PC-3 (cell line): ENCODE measurements around the gene TEFM. TPM values are rescaled to one million over a fixed set of nuclear protein-coding genes. Genes with fewer than 3 reads are reported as not detected.

Source experiments
- ATAC-seq: fragments of 200-7000 bp; cut with Tn5 transposase; 2 replicates; pipeline ENCODE4 v1.9.1; 2020; ENCODE audit warnings: mild to moderate bottlenecking, moderate library complexity
- BruUV-seq: library from RNA; stranded (reverse); fragments of 400-500 nt; replicated peaks from 2 replicates; lab custom pipeline; 2021; lab: Mats Ljungman, UMichigan
- CTCF ChIA-PET: fragments of 300-600 bp; sonication (Branson Sonifier 250); formaldehyde crosslinking; loops from one replicate; lab custom pipeline; 2022; ENCODE audit warnings: antibody characterized with exemption; lab: Charles Lee
- POLR2A ChIA-PET: fragments of 300-600 bp; sonication (Branson Sonifier 250); formaldehyde crosslinking; loops from one replicate; lab custom pipeline; 2022; ENCODE audit warnings: antibody characterized with exemption; ENCODE audit not compliant: unreplicated experiment; lab: Charles Lee
- DNase-seq: peaks from one replicate; pipeline ENCODE4 v3.0.0-alpha.2; 2015
- H2AFZ ChIP-seq: fragments of 300-600 bp; sonication (generic); 2 replicates; pipeline ENCODE4 v1.6.0; 2016; ENCODE audit warnings: antibody characterized with exemption, low read length
- H3F3A ChIP-seq: fragments of 300-600 bp; sonication (generic); one replicate; pipeline ENCODE4 v1.6.0; 2017; ENCODE audit warnings: antibody characterized with exemption, low read length, control low read depth, mild to moderate bottlenecking; ENCODE audit not compliant: unreplicated experiment
- H3K27ac ChIP-seq: fragments of 300-600 bp; sonication (generic); 2 replicates; pipeline ENCODE4 v1.5.1; 2016; ENCODE audit warnings: mild to moderate bottlenecking, low read length
- H3K27me3 ChIP-seq: fragments of 300-600 bp; sonication (generic); 2 replicates; pipeline ENCODE4 v1.6.1; 2016; ENCODE audit warnings: low read length, mixed read lengths
- H3K36me3 ChIP-seq: fragments of 300-600 bp; sonication (generic); 2 replicates; pipeline ENCODE4 v1.6.1; 2016; ENCODE audit warnings: low read depth, mixed run types, low read length, mixed read lengths
- H3K4me1 ChIP-seq: fragments of 300-600 bp; sonication (generic); 2 replicates; pipeline ENCODE4 v1.5.1; 2016; ENCODE audit warnings: low read length; ENCODE audit not compliant: insufficient read depth
- H3K4me2 ChIP-seq: fragments of 300-600 bp; sonication (generic); 2 replicates; pipeline ENCODE4 v1.6.0; 2016; ENCODE audit warnings: low read length
- H3K4me3 ChIP-seq: fragments of 300-600 bp; sonication (generic); 2 replicates; pipeline ENCODE4 v1.5.1; 2016; ENCODE audit warnings: mild to moderate bottlenecking, low read length, mixed read lengths
- H3K79me2 ChIP-seq: fragments of 300-600 bp; sonication (generic); 2 replicates; pipeline ENCODE4 v1.6.1; 2017; ENCODE audit warnings: low read length, mixed read lengths
- H3K9ac ChIP-seq: fragments of 300-600 bp; sonication (generic); 2 replicates; pipeline ENCODE4 v1.6.0; 2016; ENCODE audit warnings: mild to moderate bottlenecking, low read length
- H3K9me2 ChIP-seq: fragments of 300-600 bp; sonication (generic); replicated peaks from 2 replicates; pipeline ENCODE4 v1.6.1; 2016; ENCODE audit warnings: mixed run types, low read length, mixed read lengths
- H3K9me3 ChIP-seq: fragments of 300-600 bp; sonication (generic); 2 replicates; pipeline ENCODE4 v1.6.1; 2016; ENCODE audit warnings: low read length, mixed read lengths
- H4K20me1 ChIP-seq: fragments of 300-600 bp; sonication (generic); 2 replicates; pipeline ENCODE4 v1.6.1; 2016; ENCODE audit warnings: low read length, mixed read lengths
- EZH2 ChIP-seq: fragments of 300-600 bp; sonication (generic); IDR thresholded peaks from one replicate; pipeline ENCODE4 v1.6.1; 2017; ENCODE audit warnings: antibody characterized with exemption, mild to moderate bottlenecking, low read length; ENCODE audit not compliant: unreplicated experiment
- EZH2phosphoT487 ChIP-seq: fragments of 300-600 bp; sonication (generic); IDR thresholded peaks from 2 replicates; pipeline ENCODE4 v1.6.1; 2018; ENCODE audit warnings: mild to moderate bottlenecking, antibody characterized with exemption, low read length, borderline replicate concordance
- intact Hi-C: fragments of 100-400 bp; cut with micrococcal nuclease; formaldehyde crosslinking; loops from 2 replicates; pipeline ENCODE4 v1.9.0; 2023
- total RNA-seq: library from RNA; depleted of rRNA; stranded (reverse); fragments of >200 nt; gene quantifications from 2 replicates; pipeline ENCODE4 v1.2.3, GENCODE V29; 2014; rRNA removed
- TF ChIP-seq, protein P1 (sequence below): fragments of 300-600 bp; sonication (generic); conservative IDR thresholded peaks from 2 replicates; pipeline ENCODE4 v1.5.1; 2017; ENCODE audit warnings: antibody characterized with exemption, low read depth, mild to moderate bottlenecking, low read length

Gene TEFM
- total RNA-seq, 1 experiment from 2014 or later, result 11.3 TPM

- no peaks in the 10 kb centered on the region for H4K20me1 ChIP-seq
- H3F3A ChIP-seq, result no peaks in the 10 kb centered on the region
- H3K9me3 ChIP-seq, result no peaks in the 10 kb centered on the region
- TF ChIP-seq EZH2 (no peak), EZH2phosphoT487 (no peak)
- TF ChIP-seq, protein P1, sequence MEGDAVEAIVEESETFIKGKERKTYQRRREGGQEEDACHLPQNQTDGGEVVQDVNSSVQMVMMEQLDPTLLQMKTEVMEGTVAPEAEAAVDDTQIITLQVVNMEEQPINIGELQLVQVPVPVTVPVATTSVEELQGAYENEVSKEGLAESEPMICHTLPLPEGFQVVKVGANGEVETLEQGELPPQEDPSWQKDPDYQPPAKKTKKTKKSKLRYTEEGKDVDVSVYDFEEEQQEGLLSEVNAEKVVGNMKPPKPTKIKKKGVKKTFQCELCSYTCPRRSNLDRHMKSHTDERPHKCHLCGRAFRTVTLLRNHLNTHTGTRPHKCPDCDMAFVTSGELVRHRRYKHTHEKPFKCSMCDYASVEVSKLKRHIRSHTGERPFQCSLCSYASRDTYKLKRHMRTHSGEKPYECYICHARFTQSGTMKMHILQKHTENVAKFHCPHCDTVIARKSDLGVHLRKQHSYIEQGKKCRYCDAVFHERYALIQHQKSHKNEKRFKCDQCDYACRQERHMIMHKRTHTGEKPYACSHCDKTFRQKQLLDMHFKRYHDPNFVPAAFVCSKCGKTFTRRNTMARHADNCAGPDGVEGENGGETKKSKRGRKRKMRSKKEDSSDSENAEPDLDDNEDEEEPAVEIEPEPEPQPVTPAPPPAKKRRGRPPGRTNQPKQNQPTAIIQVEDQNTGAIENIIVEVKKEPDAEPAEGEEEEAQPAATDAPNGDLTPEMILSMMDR, result no peak
- no peaks in the 10 kb centered on the region for H3K4me1 ChIP-seq
- BruUV-seq, result no TSS peak
- H2AFZ ChIP-seq, result no peak overlapping the region
- no peaks in the 10 kb centered on the region; the same call in 1 of the 2 replicates for H3K36me3 ChIP-seq
- no peak overlapping the region for H3K4me2 ChIP-seq
- no peak overlapping the region for H3K9ac ChIP-seq
- no peaks in the 10 kb centered on the region for H3K79me2 ChIP-seq
- H3K27ac ChIP-seq, result no peak overlapping the region
- ChIA-PET CTCF (no interaction called here), POLR2A (no interaction called here)
- no peaks in the 10 kb centered on the region for H3K27me3 ChIP-seq
- no peak overlapping the region for H3K4me3 ChIP-seq
- no peaks in the 10 kb centered on the region for H3K9me2 ChIP-seq
- intact Hi-C loops, result no loop called here
- DNase-seq (no peak), ATAC-seq (no peak)
Observed at GRCh38 chr17:30858556-30859250, 47.3 kb downstream of the TEFM start.

GRCh38 chr17:30854146-30854545 is 51.9 kb downstream of the TEFM start:
- Histone ChIP-seq H3K27me3 (no peaks in the 10 kb centered on the region), H3K9me3 (no peaks in the 10 kb centered on the region), H3K9me2 (no peaks in the 10 kb centered on the region), H3K4me1 (no peaks in the 10 kb centered on the region), H3K4me3 (no peak overlapping the region), H3K79me2 (no peaks in the 10 kb centered on the region), H3F3A (no peaks in the 10 kb centered on the region), H2AFZ (no peak overlapping the region), H3K27ac (no peak overlapping the region), H3K9ac (no peak overlapping the region), H4K20me1 (no peaks in the 10 kb centered on the region), H3K4me2 (no peak overlapping the region), H3K36me3 (no peaks in the 10 kb centered on the region; the same call in 1 of the 2 replicates)
- intact Hi-C loops, result no loop called here
- ATAC-seq, result no peak
- ChIA-PET POLR2A (no interaction called here), CTCF (no interaction called here)
- no TSS peak for BruUV-seq
- DNase-seq, result no peak
- TF ChIP-seq, protein P1, result no peak
- TF ChIP-seq EZH2, result no peak
- no peak for TF ChIP-seq EZH2phosphoT487

Other genes starting within 250 kb of the TEFM start
- gene CRLF3, start 81.5 kb downstream of the TEFM start, total RNA-seq, result 6.6 and 9.8 TPM in 2 replicates
- gene ATAD5, start 74.3 kb downstream of the TEFM start, total RNA-seq, result 4.2 and 5.4 TPM in 2 replicates
- gene ADAP2, start 15.7 kb upstream of the TEFM start, total RNA-seq, result 0.86 and 2.5 TPM in 2 replicates
- 10.4 and 10.7 TPM in 2 replicates for gene RNF135, start 64.8 kb upstream of the TEFM start, total RNA-seq
- 16.4 and 27.4 TPM in 2 replicates for gene NF1, start 188.7 kb upstream of the TEFM start, total RNA-seq